NCI-H2196 treated with DMSO at 0.1 percent for 48 hours (cell line): Measurements from ENCODE around the gene ADAM10.

Source experiments
- DNase-seq: peaks from one replicate; lab custom pipeline; 2025; ENCODE audit not compliant: unreplicated experiment; lab: John Stamatoyannopoulos, UW

The ADAM10 gene

DNA sequence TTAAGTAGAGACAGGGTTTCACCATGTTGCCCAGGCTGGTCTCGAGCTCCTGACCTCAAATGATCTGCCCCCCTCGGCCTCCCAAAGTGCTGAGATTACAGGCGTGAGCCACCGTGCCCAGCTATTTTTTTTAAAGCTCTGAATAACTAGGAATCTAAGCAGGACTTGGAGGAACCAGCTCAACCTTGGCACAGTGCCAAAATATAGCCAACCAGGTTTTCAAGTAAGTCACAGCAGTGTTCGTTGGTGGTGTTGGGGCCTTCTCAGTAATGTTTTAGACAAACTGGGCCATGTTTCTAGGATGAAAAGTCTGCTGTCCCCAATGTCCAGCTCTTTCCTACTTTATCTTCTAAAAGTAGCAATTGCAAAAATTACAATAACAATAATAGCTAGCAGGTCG lies 6.4 kb upstream of the ADAM10 start:
- no peak for DNase-seq

- DNase-seq = no peak
Observed at GRCh38 chr15:58755350-58755749, 5.8 kb upstream of the ADAM10 start.

DNA sequence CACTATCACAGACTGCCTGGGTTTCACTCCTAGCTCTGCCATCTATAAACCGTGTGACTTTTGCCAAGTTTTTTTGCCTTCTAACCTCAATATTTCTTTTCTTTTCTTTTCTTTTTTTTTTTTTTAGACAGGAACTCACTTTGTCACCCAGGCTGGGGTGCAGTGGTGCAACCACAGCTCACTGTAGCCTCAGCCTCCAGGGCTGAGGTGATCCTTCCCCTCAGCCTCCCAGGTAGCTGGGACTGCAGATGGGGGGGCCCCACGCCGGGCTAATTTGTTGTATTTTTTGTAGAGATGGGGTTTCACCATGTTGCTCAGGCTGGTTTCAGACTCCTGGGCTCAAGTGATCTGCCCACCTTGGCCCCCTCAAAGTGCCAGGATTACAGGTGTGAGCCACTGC lies 3.2 kb upstream of the ADAM10 start:
- no peak for DNase-seq

GRCh38 chr15:58748852-58749531 lies 515 bp downstream of the ADAM10 start:
- DNase-seq = no peak

- no peak for DNase-seq
Observed at GRCh38 chr15:58748040-58748851, 1.3 kb downstream of the ADAM10 start.

DNA sequence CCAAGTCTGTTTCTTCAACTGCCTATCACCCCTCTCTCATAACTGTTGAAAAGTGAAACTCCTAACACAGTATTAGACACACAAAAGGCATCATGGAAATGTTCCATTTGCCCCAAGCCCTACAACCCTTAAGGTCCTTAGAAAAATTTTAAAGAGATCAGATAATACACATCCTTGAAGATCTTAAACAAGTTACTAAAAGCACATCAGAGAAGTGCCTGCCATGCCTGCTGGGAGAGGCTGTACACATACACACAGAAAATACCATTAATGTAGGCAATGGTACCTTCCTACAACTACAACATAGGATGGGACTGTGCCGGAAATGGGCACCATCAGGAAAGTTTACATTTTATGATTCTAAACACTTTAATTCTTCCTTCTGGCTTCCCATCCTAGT lies 3.3 kb downstream of the ADAM10 start:
- DNase-seq = no peak

GRCh38 chr15:58742819-58743502 lies 6.5 kb downstream of the ADAM10 start:
- no peak for DNase-seq

DNA sequence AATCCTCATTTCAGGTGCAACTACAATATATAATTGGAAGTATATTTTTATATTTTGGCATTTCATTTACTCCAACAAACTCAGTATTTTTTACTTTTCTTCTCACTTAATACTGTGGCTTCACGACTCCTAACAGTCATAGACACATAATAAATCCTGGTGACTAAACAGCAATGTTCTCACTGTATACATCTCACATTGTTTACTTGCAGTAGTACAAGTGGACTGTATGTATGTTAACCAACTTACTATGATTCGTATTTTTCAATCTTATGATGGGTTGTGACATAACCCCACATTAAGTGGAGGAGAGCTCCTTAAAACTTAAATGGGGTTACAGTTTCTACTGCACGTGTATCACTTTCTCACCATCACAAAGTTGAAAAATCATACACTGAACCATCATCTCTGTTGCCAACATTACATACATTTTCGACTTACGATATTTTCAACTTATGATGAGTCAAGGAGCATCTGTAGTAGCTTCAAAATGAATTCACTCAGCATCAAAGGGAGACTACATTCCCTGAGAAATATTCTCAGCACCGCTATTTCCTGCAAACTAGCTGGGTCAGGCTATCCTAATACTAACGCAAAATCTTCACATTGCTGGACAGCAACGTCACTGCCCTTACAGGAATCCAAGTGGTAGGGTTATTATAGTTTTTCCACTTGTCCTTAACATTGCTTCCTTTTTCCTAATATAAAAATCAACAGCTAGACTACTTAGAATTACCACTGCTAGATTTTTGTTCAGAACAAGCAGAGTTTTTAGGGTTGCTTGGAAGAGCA lies 7.3 kb downstream of the ADAM10 start:
- DNase-seq = no peak

- DNase-seq = no peak
Observed at GRCh38 chr15:58741032-58741431, 8.5 kb downstream of the ADAM10 start.

DNA sequence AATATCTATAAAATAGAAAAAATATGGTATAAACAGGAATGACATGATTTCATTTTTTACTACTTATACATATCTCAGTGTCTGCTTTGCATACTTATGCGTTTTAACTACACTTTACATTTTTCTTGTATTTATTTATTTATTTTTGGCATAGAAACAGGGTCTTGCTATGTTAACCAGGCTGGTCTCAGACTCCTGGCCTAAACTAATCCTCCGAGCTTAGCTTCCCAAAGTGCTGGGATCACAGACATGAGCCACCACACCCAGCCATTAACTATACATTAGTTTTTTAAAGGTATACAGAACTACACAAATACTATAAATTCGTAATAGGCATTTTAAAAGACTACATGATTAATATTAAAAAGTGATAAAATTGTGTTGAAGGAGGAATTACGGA lies 9.1 kb downstream of the ADAM10 start:
- no peak for DNase-seq

DNA sequence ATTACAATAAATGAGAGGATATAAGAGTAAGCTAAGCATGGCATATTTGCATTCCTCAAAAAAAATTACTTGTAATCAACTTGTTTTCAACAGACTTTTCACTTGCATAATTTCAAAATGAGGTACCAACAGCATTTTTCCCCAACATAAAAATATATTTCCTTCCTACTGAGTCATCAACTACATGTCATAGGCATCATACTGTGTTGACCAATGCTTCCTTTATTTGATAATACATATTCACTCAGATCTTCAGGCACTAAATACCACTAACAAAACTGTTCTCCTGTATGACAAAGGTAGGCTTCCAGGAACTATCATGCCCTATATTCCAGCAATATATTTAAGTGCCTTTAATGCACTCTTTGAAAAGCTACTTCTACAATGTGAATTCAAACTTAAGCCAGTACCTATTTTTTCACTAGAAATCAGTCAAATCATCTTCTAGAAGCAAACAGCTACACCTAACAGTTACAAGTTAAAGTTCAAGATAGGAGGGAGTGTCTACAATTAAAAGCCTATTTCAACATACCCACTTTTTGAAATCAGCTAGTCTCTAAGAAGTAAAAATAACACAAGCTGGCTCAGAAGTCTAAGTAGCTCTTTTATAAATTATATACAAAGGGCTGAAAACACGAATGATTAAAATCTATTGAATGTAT lies 11.3 kb downstream of the ADAM10 start:
- no peak for DNase-seq

GRCh38 chr15:58737298-58737697 lies 12.2 kb downstream of the ADAM10 start:
- no peak for DNase-seq

DNA sequence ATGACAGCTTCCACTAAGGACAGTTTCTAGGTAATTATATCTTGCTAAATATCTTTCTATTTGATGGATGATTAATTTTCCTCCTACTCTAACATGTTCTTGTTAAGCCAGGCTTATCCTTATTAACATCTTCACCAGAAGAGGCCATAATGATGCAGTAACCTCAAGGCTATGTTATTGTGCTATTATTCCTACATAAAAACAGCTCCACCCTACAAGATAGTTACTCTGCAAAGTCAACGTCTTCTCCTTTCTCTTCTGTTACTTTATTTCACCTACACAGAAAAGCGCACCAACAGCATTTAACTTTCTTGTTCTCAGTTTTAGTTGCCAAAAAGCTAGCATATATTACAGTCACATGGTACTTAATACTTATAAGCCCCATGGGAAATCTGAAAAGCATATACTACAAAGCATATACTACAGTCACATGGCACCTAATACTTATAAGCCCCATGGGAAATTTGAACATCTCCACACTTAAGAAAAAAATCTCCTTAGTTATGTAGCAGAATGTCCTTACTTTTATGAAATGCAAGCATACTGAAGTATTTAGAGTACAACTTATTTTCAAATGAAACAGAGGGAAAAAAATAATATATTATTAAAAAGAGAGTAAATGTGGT lies 13.4 kb downstream of the ADAM10 start:
- DNase-seq = no peak

GRCh38 chr15:58734859-58735258 lies 14.6 kb downstream of the ADAM10 start:
- no peak for DNase-seq

- no peak for DNase-seq
Observed at GRCh38 chr15:58732625-58733363, 16.7 kb downstream of the ADAM10 start.

GRCh38 chr15:58731756-58732535 lies 17.6 kb downstream of the ADAM10 start:
- DNase-seq = no peak

DNA sequence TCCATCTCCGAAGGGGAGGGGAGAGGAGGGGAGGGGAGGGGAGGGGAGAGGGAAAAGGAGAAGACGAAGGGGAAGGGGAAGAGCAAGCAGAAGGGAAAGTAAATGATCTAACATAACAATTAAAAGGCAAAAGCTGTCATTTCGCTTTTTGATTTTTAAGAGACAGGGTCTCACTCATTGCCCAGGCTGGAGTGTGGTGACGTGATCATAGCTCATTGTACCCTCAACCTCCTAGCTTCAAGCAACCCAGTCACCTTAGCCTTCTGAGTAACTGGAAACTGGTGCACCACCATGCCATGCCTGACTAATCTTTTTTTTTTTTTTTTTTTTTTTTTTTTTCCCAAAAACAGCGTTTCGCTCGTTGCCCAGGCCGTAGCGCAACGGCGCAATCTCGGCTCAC lies 22.6 kb downstream of the ADAM10 start:
- DNase-seq = no peak

- DNase-seq = no peak
Observed at GRCh38 chr15:58724466-58724865, 25.0 kb downstream of the ADAM10 start.

DNA sequence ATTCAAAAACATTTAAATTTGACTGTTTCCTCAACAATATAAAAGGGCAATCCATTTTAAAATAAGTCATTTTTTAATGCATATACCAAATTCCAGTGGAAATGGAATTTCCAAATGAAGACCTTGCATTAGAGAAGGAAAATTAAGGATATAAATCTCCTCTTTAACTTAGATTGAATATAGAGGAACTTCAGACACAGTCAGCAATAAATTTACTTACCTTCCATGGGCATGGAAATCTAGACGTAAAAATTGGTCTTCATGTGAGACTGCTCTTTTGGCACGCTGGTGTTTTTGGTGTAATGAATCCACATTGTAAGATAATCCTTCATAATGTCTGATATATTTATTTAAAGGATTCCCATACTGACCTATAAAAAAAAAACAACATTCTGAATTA lies 32.1 kb downstream of the ADAM10 start:
- no peak for DNase-seq
